GM18907 (cell line): Measurements from ENCODE around the gene CBX3.
"Not testable (repeated sequence)": the region's sequence is repeated elsewhere in the genome, so short reads cannot be mapped to it uniquely, and the experiment has no call there.

Experiments used
- ATAC-seq: cut with Tn5 transposase; IDR thresholded peaks from one replicate; pipeline ENCODE4 v1.9.1; 2021; ENCODE audit warnings: mild to moderate bottlenecking, moderate library complexity; ENCODE audit not compliant: unreplicated experiment

Gene CBX3

GRCh38 chr7:26201247-26202018 lies at the start of gene CBX3:
Gene CBX3 (plus strand): TSS chr7:26201745. CDS start chr7:26202999, 1,254 bp downstream.
- peak; percentile 49 for ATAC-seq

DNA sequence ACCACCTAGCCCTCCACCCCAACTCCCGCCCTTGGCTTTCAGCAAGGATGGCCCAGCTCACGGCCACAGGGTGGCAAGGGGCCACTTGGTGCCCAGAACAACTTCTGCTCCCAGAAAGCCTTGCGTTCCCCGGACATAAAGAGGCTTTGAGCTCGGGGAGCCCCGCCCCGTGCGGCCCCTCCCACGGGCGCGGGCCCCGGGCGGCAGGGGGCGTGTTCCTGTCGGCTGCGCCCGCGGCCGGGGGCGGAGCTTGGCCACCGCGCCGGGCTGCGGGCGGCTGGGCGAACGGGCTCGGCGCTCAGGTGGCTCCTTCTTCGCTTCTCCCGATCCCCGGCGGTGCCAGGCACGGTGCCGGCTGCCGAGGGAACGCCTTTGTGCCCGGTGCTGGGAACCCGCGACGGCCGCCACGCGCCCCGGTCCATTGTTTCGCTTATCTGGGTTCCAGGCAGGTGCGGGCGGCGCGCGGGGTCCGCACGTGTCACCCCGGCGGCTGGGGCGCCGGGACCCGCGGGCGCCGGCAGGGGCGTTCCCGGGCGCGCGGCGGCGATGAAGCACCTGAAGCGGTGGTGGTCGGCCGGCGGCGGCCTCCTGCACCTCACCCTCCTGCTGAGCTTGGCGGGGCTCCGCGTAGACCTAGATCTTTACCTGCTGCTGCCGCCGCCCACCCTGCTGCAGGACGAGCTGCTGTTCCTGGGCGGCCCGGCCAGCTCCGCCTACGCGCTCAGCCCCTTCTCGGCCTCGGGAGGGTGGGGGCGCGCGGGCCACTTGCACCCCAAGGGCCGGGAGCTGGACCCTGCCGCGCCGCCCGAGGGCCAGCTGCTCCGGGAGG lies 49.4 kb upstream of the CBX3 start, which contains the start of gene NFE2L3:
Gene NFE2L3, plus strand, starts transcription at position 246 of the 829 bp plus-strand sequence. Its CDS starts 301 bp downstream, at position 547.
- peak; percentile 68 for ATAC-seq

- ATAC-seq: peak; percentile 23
These were observed 48.7 kb upstream of the CBX3 start for GRCh38 chr7:26152782-26153240.

GRCh38 chr7:26153241-26153822 lies 48.2 kb upstream of the CBX3 start:
- no peak for ATAC-seq

DNA sequence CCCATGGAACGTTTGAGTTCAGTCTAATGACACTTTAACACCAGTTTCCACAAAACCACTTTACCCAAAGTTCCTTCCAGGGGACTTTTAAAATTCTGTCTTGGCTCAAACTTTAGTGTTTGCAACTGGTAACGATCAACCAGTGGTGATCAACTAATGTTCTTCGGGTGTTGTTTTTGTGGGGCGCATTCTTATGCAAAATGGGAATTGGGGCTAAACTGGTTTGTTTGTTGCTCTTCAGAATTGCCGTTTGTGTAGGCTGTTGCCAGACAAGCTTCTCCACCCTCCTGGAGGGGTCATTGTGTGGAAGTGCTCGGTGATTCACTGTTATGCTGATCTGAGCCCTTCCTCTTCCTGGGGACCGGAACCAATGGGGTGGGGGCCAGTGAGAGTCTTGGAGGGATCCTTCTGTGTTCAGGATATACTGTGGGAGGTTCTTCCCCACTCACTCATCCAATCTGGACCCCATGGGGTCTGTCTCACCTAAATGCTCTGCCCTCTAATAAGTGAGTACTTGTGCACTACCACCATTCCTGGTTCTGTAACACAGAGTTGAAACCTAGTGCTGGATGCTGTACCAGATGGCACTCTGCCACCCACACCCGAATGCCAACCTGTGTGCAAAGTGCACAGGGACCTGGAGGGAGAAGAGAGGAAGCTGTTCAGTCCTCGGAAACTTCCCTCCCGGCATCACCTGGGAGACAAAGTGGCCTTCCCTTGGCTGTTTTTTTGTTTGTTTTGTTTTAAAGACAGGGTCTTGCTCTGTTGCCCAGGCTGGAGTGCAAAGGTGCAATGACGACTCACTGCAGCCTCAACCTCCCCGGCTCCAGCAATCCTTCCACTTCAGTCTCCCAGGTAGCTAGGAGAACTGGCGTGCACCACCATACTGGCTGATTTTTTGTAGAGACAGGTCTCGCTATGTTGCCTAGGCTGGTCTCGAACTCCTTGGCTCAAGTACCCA lies 47.4 kb upstream of the CBX3 start:
- ATAC-seq: no peak

DNA sequence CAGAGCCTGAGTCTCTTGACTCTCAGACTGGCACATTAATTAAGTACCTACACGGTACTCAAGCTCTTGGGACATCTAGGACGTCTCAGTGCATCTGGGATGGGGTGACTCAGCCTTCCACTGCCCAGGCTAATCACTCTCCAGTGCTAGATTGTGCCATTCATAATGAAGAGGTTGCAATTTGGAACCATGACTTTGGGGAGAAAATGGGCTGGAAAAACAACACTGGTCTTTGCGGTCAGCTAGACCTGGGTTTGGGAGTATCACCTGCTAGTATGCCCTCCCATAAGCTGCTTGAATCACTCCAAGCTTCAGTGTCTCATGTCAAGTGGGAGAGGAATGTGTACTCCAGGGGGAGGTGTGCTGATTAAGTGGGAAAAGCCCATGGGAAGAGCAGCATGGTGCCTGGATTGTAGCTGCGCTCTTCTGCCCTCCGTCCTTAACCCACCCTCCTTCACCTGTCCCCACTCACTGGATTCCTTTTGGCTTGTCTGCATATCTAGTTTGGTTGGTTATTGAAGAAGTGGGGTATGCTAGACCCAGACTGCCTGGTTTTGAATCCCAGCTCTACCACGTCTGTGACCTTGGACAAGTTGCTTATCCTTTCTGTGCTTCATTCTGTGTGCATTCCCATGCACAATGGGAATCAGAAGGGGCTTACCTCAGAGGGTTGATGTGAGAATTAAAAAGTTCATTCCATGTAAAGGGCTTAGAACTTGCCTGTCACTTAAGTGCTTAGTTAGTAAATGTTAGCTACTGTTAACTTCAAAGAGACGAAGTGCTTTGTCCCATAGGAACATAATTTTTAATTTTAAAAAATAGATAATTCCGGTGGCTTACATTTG lies 45.8 kb upstream of the CBX3 start:
- ATAC-seq: no peak

DNA sequence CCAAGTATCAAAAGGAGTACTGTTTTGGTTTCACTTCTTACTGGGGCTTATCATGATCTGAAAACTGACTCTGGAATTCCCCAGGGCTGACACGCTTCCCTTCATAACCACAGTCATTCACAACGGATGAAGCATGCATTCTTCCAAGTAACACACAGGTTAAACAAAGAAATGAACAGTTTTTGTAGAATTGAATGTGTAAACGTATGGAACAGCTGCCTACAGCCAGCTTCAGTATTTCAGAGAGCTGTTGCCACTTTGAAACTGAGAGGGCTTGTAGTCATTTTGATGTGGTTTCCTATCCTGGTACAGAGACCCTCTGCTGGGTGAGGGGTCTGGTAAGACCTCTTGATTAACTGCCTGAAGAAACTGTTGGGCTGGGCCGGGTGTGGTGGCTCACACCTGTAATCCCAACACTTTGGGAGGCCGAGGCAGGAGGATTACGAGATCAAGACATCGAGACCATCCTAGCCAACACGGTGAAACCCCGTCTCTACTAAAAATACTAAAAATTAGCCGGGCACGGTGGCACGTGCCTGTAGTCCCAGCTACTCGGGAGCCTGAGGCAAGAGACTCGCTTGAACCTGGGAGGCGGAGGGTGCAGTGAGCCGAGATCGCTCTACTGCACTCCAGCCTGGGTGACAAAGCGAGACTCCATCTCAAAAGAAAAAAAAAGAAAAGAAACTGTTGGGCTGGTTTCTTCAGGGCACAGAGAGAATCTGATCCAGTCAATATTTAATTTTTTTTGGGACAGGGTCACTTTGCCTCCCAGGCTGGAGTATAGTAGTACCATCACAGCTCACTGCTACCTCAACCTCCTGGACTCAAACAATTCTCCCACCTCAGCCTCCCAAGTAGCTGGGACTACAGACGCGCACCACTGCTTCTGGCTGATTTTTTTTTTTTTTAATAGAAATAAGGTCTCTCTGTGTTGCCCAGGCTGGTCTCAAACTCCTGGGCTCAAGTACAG lies 44.8 kb upstream of the CBX3 start:
- ATAC-seq: peak; percentile 33

DNA sequence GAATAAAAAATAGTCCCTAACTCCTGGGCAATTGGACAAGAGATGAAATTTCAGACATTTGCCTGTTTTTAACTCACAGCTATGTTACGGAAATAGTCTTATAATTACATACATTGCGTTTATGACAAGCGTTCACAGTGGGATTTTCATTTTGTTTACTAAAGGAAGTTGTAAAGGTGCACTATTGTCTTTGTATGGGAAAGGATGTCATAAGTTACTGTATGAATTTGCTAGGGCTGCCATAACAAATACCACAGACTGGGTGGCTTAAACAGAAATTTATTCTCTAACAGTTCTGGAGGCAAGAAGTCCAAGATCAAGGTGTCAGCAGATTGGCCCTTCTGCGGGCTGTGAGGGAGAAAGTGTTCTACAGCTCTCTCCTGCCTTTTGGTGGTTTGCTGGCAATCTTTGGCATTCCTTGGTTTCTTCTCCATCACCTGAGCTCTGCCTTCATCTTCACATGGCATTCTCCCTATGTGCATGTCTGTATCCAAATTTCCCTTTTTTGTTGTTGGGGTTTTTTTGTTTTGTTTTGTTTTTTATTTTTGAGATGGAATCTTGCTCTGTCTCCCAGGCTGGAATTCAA lies 43.9 kb upstream of the CBX3 start:
- no peak for ATAC-seq

DNA sequence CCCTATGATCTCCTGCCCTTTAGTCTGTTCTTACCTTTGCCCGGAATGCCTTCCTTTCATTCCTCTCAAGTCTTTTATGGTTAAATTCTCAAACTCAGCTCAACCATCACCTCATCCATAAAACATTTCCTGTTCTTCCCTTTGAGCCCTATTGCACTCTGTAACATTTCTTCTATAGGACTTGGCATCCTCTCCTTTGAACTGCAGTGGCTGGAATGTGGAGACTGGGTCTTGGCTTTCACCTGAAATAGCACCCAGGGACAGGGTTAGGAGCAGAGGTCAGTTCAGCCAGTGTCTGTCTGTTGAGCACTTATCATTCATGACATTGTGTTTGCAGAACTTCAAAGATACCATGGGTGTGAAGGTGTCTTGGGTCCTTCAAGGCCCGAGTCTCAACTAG lies 42.3 kb upstream of the CBX3 start:
- ATAC-seq: no peak

DNA sequence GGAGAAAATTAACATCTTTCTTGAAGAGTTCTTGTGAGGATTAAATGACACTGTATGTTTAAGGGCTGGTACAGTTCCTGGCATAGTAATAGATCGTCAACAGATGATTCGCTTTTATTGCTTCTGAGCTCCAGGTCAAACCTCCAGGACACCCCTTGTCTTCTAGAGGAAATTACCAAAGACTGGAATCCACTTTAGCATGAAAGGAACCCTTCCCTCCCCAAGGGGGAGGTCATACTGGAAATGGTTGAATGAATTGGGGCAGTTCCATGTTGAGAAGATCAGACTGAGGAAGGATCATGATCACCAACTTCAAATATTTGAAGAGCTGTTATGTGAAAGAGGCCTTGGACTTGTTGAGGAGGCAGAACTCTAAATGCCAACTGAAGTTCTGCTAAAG lies 40.6 kb upstream of the CBX3 start:
- ATAC-seq: no peak

DNA sequence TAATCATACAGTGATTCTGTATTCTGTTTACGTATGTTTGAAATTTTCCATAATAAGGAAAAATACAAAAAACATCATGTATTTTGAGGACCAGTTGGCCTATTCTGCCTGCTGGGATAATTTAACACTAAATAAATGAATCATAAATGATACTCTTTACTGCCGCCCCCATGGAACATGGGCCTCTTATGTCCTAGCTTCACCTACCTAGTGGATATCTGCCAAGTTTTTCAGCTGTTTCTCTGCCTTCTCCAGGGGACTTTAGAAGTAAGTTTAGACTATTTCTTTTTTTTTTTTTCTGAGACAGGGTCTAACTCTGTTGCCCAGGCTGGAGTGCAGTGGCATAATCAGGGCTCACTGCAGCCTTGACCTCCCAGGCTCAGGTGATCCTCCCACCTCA lies 39.1 kb upstream of the CBX3 start:
- ATAC-seq: no peak

DNA sequence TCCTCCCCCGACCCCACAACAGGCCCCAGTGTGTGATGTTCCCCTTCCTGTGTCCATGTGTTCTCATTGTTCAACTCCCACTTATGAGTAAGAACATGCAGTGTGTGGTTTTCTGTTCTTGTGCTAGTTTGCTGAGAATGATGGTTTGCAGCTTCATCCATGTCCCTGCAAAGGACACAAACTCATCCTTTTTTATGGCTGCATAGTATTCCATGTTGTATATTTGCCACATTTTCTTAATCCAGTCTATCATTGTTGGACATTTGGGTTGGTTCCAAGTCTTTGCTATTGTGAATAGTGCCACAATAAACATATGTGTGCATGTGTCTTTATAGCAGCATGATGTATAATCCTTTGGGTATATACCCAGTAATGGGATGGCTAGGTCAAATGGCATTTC lies 37.7 kb upstream of the CBX3 start:
- ATAC-seq: not testable (repeated sequence)

GRCh38 chr7:26165950-26166683 lies 35.4 kb upstream of the CBX3 start:
- ATAC-seq: no peak

- peak; percentile 40 for ATAC-seq
These were observed 34.8 kb upstream of the CBX3 start for GRCh38 chr7:26166684-26167266.

GRCh38 chr7:26167303-26167934 lies 34.1 kb upstream of the CBX3 start:
- ATAC-seq: peak; percentile 85

DNA sequence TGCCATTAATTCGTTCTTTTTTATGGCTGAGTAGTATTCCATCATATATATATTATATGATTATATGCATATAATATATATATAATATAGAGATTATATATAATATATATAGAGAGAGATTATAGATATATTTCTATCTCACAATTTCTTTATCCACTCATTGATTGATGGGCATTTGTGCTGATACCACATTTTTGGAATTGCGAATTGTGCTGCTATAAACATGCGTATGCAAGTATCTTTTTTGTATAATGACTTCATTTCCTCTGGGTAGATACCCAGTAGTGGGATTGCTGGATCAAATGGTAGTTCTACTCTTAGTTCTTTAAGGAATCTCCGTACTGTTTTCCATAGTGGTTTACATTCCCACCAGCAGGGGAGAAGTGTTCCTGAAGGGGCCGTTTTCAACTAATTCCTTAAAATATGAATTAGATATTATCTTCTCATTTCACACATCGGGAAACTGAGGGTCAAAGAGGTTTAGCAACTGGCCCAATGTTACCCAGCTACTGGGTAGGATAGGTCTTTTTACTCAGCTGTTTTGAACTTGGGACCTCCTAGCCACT lies 33.0 kb upstream of the CBX3 start:
- ATAC-seq: no peak
